Activated CD8-positive, alpha-beta memory T cell treated with anti-CD3 and anti-CD28 coated beads, Interleukin-2, amount 50 U/mL, for 24 hours (primary cell): Measurements from ENCODE around the gene FSIP1.

Experiments
- DNase-seq: peaks from one replicate; pipeline ENCODE4 v3.0.0-alpha.2; 2020; ENCODE audit errors: extremely low read depth

FSIP1 gene

DNA sequence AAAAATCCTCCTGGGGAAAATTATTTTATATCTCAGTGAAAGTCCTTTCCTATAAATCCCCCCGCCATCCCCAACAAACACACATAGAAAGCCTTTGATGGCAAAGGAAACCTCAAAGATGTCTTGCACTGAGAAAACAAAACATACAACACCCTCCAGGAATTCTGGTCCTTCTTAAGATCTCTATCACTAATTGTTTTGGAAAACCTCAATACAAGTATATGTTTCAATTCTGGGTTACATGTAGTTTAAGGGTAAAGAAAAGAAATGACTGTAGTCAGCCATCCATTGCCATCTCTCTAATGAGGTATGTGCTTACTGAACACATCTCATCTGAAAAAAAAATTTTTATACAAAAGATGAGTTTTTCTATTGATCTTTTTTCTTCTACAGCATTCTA, 97.3 kb downstream of the FSIP1 start:
- no peak for DNase-seq

DNA sequence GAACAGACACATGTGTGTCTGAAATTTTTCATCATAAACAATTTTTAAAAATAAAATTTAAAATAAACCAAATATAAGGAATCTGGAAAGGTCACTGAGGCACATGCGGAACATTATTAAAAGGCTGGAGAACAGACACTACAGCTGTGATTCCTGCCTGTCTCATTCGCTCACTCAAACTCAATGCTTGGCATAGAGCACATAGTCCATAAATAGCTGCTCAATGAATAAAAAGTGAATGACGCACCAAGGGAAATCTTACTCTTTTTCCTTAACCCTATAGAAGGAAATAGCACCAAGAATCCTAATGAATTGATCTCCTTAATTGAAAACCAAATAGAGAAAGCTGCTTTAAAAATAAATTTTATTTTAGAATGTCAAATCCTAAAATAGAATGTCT, 98.4 kb downstream of the FSIP1 start:
- no peak for DNase-seq

DNA sequence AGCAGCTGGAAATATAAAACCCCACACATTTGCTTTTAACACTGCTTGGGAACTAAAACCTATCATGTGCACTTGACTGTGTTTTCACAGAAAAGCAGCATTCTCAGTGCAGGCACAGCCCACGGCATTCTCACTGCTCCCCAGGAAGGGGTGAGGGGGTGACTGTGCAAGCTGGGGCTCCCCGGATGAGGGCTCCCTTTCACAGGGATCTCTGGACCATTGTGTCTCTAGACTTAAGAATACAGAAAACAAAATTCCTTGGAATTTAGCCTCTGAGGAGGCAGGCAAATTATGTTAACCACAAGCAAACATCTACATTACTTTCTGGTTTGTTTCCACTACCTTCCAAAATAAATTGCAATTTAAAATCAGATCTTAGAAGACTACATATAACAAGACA, 100.3 kb downstream of the FSIP1 start:
- no peak for DNase-seq

DNA sequence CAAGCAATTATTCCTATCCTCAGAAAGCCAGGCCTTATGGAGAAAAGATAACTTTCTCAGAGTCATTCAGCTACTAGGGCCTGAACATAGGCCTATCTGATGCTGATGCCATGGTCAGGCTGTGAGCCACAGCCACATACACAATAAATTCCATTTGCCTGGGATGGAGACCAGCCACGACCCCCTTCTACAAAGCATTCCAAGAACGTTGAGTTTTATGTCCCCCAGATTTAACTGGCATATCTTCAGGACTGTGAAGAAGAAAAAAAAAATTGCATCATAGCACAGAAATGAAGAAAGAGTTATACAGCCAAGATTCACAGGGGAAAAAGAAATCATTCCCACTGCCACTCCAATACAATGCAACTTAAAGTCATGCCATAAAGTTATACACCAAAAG, 101.8 kb downstream of the FSIP1 start:
- DNase-seq: no peak

DNA sequence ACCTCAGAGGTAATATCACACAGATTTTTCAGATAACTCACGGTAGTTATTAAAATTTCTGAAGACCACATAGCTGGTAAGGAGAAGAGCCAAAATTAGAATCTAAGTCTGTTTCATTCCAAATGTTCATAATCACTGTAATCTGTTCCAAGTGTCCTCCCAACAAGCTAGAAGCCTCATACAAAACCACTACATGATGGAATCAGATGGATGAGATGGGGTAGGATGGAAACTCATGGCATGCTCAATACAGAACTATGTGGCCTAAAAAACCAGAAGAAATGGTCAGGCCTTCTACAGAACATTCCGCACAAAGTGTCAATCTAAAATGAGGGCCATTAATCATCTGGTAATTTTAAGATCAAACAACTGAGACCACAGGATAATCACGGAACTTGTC, 110.0 kb downstream of the FSIP1 start:
- no peak for DNase-seq

DNA sequence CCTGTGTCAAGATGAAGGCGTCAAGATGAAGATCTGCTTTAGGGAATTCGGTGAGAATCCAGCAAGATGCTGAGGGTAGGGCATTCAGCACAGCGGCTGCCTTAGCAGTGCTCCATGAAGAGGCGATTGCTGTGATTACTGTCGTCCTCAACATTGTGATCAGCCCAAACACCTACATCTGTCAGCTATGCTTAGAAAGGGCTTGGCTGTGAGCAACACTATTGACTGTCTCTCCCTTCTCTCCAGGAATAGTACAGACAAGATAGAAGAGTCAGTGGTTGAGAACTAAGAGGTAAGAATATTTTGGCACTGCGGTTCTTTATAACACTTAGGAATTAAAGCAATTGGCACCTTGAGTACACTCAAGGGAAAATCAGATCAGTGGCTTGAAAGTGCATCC, 110.5 kb downstream of the FSIP1 start:
- no peak for DNase-seq

DNA sequence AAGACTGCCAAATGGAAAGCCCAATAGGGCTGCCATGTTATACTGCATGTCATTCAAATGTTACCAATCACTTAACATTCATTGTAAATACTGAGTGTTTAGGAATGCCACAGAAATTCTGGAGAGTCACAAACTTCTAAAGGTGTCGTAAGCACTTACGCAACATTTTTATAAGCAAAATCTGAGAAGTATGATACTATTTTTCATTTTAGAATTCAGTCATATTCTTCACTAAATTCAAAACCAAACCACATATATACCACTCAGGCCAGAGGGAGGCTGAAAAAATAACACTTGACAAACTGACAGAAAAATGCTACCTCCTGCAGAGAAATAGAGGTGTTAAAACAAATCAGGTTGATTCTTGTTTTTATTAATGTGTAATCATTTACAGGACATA, 112.0 kb downstream of the FSIP1 start:
- no peak for DNase-seq

DNA sequence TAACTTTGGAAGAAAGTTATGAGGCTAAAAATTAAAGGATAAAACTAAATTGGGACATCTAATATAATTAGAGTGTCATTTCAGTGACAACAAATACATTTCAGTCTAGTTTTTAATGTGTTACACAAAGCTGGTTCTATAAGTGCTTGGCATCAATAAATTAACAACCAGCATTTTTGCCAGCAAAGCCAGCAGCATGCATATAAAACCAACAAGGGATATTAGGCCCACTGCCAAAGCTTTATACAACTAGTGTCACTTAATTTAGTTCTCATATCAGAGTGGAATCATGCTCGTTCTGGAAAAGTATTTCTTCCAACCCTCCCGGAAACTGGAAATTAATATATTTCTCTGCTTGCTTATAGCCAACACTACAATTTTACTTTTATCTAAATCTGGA, 113.0 kb downstream of the FSIP1 start:
- no peak for DNase-seq

DNA sequence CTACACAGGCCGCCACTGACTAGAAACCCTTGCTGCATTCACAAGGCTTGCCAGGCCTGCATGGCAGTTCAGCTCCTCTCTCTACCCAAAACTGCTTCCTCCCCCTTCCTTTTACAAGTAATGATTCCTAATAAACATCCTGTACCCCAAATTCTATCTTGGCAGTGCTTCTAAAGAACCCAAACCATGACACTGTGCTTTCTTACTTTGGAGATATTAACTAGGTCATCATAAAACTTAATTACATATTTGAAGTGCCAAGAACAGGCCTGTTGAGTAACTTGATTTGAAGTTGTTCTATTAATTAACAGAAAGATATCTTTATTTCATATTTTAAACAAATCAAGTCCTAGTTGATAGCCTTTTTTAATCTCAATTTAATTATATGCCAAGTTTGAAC, 113.4 kb downstream of the FSIP1 start:
- DNase-seq: no peak

DNA sequence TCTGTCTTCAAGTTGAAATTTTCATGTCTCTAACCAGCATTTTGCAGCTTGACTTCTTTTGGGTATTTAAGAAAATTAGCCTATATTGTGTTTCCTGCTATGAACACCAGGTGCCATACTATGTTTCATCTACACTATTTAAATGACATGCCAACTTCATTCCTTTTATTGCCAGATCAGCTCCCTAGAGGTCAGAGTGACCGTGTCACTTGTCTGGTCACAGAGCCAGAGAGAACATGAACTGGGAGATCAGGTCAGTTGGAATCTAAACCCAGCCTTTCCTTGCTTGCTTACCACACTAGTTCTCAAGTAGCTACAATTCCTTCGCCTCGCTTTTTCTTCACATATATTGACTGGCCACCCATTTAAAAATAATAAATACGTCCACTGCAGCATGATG, 114.2 kb downstream of the FSIP1 start:
- no peak for DNase-seq

DNA sequence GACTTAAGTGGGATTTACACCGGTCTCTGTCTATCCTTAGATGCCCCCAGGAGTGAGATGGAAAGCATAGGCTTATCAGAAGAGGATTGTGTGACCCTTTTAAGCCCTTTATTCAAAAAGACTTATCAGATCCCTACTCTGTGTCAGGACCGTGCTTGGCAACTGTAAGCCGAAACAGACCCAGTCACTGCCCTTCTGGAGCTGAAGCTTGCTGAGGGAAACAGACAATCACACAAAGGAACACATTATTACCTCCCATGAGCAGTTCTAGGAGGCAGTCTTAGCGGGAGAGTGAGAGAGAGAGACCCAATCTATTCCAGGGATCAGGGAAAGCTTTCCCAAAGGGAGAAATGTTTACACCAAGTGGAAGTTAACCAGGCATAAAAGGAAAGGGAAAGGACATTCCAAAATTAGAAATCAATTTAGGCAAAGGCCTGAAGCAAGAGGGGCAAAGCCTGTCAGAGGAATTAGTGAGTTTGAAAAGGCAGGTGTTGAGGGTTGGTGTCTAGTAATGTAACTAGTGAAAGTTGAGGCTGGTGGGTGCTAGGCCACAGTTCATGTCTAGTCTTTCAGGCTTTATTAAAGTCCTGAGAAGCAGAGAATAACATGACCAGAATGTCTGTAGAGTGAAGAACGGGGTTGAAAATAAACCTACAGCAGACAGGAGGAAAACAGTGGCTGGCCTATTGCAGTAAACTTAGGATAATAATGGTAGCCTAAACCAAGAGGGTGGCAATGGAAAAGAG, 115.1 kb downstream of the FSIP1 start:
- DNase-seq: no peak

DNA sequence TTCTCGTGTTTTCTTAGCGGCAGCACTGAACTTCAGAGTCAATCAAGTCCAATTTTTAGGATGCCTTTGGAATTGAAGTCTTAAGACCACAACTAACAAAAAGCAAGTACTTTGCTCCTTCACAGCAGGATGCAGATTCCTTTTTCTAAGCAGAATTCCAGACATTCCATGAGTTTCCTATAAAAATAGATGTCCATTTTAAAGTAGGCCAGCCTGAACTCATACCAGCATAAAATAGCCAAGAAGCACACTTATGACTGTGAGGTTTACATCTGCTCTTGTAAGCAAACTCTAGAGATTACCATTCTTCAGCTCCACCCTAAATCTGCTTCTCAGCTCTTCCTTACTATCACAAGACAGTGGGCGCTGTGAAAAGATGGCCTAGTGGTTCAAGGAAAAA, 116.0 kb downstream of the FSIP1 start:
- no peak for DNase-seq

DNA sequence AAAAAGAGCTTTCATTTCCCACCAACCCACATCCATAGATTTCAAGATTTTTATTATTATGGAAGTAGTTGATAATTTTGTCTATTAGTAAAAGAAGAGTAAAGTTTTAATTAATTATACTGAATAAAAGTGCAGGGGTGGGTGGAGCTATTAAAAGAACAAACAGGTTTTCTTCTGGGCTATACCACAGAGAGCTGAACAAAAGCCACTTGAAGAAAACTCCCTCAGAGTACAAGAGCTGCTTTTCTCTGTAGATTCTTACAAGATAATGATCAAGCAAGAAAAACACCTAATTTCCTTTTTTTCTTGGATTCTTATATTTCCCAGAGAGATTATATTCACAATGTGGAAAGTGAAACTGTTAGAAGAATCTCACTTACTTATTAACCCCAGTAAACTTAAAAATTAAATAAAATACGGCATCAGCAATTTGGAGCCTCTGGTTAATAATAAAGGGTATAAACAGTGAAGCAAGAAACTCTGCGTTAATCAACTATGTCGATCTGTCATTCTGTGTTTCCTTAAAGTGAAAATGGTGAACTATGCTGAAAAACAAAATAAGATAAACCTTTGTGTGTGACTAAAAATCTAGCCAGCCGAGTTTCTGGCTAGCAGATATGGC, 116.9 kb downstream of the FSIP1 start:
- DNase-seq: no peak

DNA sequence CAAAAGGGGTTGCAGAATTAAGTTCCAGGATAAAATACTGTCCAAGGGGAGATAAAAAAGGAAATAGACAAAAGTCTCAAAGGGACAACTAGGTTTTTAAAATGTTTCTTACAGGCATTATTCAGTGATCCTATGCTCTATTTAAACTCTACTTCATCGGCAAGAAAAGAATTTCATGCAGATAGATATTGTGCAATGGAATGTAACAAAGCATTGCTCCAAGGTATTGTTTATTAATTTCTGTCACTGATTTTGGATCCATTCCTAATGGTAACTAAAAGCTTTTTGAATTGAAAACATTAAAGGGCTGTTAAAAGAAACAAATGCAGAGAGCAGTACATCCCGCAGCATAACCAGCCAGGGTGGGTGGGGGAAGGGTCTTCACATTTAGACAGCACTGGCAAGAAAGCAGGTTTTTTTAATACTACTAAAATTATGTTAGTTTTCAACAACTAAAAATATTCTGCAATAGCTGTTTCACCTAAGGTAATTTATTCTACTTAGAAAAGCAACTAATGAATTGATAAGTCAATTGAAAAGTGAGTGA, 118.9 kb downstream of the FSIP1 start:
- DNase-seq: no peak

DNA sequence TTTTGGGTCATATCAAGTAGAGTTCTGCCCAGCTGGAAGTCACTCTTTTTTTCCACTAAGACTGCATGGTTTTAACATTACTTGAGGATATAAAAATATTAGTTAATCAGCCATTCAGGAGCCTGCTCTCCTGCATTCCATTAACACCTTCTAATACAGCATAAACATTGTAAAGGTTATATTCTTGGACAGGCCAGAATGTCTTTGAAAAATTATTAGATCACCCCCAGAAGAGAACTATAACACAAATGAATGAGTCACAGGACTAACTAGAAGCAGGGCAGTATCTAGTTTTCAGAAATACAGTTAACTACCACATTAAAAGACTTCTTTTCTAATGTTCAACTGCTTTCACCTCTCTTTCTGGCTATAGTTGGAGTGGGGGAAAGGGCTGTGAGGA, 120.9 kb downstream of the FSIP1 start:
- DNase-seq: no peak

DNA sequence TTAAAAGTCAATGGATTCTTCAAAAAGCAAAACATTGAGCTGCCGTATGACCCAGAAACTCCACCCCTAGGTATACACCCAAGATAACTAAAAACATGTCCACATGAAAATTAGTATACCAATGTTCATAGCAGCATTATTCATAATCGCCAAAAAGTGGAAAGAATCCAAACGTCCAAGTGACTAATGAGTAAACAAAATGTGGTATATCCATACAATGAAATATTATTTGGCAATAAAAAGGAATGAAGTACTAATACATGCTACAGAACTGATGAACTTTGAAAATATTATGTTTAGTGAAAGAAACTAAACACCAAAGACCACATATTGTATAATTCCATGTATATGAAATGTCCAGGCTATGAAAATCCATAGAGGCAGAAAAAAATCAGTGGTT, 123.9 kb downstream of the FSIP1 start:
- no peak for DNase-seq

DNA sequence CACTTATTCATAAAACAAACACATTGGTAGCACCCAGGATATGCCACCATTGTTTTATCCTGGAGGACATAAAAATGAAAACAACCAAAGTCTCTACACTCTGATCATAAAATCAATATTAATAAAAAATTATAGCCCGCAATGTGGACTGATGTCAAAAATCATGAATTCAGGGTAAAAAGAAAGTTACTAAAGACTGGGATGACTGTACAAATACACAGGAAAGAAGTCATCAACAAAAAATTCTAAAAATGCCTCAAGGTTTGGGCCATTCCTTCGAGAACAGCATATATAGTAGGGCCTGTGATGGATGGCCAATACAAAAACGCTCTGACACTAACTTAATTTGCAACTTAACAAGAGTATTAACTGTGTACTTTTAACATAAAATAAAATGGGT, 125.0 kb downstream of the FSIP1 start:
- DNase-seq: no peak

DNA sequence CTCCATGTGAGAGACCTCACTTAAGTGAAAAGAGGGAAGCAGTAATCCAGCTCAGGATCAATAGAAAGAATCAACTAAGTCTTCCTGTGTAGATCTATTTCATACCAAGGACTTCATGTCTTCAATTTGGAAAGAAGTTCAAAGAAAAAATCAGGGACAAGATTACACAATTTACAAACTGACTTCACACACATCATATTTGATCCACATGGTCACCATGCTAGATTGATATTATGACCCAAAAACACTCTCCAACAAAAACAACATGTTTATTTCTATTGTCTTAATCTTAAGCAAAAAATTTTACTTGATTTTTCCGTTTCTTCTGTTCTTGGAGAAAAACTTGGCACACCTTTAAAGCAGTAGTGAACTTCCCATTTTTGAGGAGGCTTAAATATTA, 125.5 kb downstream of the FSIP1 start:
- no peak for DNase-seq

DNA sequence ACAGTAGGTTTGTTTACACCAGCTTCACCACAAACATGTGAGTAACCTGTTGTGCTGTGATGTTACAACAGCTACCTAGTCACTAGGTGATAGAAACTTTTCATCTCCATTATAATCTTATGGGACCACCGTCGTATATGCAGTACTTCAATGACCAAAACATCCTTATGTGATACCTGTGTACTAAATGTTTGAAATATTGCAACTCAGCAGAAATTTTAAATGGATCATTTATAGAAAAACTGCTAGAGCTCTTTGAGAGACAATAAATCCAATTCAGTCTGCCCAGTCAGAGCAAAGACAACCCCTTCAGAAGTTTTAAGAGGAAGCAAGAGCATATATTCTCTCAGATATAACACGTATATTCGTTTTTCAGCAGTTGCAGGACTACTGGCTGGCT, 128.3 kb downstream of the FSIP1 start:
- no peak for DNase-seq

DNA sequence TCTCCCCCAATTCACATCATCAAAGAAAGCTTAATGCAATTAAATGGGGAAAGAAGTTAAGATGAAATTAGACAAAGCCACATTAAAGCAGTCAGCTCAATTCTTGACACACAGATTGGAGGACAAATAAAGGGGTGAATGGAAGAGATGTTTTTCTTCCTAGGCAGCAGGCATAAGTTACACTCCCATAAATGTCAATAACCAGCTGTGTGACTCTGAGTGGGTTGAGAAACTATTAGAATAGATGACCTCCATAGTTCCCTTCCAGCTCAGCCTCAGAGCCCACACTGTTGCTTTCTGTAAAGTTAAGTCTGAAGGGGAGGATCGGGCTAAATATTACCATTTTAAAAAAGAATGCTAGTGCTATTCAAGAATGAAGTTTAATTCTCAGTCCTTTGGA, 130.8 kb downstream of the FSIP1 start:
- no peak for DNase-seq

DNA sequence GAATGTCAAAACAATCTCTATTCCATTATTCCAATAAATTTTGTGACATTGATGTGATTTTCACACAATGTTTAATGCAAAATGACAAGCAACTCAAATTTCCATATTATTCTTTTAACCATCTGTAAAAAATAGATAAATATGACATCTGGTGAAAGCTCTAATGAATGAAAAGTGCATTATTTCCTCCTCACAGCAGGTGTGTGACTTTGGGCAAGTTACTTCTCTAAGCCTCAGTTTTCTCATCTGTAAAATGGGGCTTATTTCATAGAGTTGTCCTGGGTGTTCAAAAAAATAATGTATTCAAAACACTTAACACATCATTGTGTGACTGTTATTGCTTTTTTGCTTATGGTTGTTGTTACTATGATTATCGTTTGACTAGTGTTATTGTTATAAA, 131.3 kb downstream of the FSIP1 start:
- DNase-seq: no peak

DNA sequence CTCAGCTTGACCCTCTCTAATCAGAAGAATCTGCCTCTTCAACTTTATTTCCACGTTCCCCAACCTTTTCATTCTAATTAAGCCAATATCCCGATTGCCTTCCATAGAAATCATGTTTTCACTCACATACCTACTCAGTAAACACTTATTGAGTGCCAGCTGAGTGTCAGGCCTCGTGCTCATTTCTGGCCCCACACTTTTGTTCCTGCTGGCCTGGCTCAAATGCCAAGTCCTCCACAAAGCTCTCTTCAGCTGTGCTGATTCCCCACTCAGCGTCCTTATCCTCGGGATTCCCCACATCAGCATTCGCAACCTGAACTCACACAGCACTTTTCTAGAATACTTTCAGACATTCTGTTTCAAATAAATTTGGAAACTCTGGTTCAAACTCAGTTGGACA, 132.9 kb downstream of the FSIP1 start:
- no peak for DNase-seq

DNA sequence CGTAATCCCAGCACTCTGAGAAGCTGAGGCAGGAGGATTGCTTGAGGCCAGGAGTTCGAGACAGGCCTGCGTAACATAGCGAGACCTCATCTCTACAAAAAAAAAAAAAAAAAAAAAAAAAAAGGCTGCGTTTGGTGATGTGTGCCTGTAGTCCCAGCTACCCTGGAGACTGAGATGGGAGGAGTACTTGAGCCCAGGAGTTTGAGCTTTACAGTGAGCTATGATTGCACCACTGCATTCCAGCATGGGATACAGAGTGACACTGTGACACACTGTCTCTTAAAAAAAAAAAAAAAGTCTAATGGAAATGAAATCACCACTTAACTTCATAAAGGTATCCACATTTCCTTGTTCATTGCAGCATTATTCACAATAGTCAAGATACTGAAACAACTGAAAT, 136.2 kb downstream of the FSIP1 start:
- no peak for DNase-seq

DNA sequence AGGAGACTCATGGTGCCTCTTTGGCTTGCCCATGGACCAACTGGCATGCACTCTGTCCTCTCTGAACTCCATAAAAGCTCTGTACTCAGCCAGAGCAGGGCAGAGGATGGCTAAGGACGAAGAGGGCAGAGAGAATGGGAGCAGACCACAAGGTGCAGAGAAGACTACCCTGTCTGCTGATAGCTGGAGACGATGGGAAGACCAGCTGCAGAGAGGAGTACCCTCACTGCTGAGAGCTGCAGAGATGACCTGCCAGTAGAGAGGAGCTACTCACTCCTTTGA, 136.7 kb downstream of the FSIP1 start:
- no peak for DNase-seq
